Hepatocyte (in vitro differentiated cells): ENCODE measurements around the gene KDELR1.

Experiments used
- CTCF ChIP-seq: fragments of 200-600 bp; sonication (generic); IDR thresholded peaks from 2 replicates; pipeline ENCODE4 v1.5.1; 2016; ENCODE audit warnings: antibody characterized with exemption, mild to moderate bottlenecking; ENCODE audit not compliant: poor library complexity
- EZH2 ChIP-seq: fragments of 200-600 bp; sonication (generic); IDR thresholded peaks from 2 replicates; pipeline ENCODE4 v1.6.1; 2016; ENCODE audit warnings: antibody characterized with exemption, mild to moderate bottlenecking, borderline replicate concordance
- EZH2phosphoT487 ChIP-seq: fragments of 200-600 bp; sonication (generic); IDR thresholded peaks from one replicate; pipeline ENCODE4 v1.6.1; 2018; ENCODE audit warnings: antibody characterized with exemption, mild to moderate bottlenecking, low read depth, moderate library complexity; ENCODE audit not compliant: unreplicated experiment, severe bottlenecking

GRCh38 chr19:48341515-48342413 is 49.6 kb downstream of the KDELR1 start:
- no peak for TF ChIP-seq CTCF
- no peak for TF ChIP-seq EZH2
- no peak for TF ChIP-seq EZH2phosphoT487
